SKM-1 (cell line): ENCODE results near the gene ORC3.

Source experiments
- DNase-seq: peaks from one replicate; lab custom pipeline; 2025; ENCODE audit not compliant: unreplicated experiment; lab: John Stamatoyannopoulos, UW

Gene ORC3

GRCh38 chr6:87589693-87590416, at the start of gene ORC3, which contains the start of gene RARS2:
Gene ORC3 (plus strand): TSS chr6:87590135. CDS start chr6:87590169, 34 bp downstream.
Gene RARS2 (minus strand): TSS chr6:87589987. CDS start chr6:87589957, 30 bp downstream.
- peak; percentile 94 for DNase-seq

- DNase-seq = no peak
Measured at GRCh38 chr6:87540539-87540938, 49.4 kb upstream of the ORC3 start.

- no peak for DNase-seq
Measured at GRCh38 chr6:87541041-87541440, 48.9 kb upstream of the ORC3 start.

GRCh38 chr6:87541744-87542143, 48.2 kb upstream of the ORC3 start:
- no peak for DNase-seq

- DNase-seq = no peak
Measured at GRCh38 chr6:87543696-87544473, 46.0 kb upstream of the ORC3 start.

DNA sequence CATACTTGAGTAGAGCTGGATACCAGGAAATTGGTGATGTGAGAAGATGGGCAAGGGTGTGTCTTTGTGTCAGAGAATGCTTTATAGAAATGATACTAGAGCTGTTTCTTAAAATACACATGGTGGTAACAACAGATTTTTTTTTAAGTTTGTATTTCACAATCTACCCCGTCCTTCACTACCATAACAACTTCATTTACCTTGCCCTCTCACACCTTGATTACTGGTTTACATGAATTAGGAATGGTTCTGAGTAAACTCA, 45.5 kb upstream of the ORC3 start:
- no peak for DNase-seq

- DNase-seq = no peak
Measured at GRCh38 chr6:87551799-87552198, 38.1 kb upstream of the ORC3 start.

DNA sequence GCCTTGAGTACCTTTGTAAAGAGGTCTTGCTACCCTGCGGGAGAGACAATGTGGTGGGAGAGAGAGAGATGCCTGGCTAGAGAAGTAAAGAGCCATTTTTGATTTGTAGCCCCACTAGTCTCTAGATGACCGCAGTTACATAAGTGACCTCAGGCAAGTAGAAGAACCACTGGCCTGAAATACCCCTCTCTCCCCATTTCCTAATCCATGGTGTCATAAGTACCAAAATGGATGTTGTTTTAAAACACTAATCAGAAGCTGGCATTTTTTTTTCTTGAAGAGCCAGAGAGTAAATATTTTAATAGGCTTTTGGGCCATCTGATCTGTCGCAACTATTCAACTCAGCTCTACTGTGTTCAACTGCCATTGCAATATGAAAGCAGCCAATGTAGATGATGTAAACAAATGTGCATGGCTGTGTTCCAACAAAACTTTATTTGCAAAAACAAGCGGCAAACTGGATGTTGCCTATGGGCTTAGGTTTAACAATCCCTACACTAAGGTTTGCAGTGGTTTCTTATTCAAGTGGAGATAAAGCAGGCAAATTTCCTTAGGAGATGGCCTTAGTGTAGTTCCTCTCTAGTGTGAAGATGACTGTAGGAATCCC, 36.7 kb upstream of the ORC3 start:
- DNase-seq = no peak

DNA sequence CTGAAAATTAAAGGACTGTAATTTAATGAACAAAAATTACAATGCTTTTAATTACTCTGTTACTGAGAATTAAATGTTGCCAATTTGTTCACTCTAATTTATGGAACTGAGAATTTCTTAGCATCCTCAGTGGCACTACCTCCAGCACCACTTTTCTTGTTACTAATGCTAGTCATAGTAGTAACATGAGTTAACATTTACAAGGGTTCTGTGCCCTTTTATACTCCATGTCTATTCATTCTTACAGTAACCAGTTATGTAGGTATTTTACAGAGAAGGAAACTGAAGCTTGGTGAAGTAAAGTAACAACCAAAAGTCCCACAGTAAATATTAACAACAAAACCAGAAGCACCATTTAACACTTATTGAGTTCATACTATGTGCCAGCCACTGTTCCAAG, 34.4 kb upstream of the ORC3 start:
- DNase-seq = no peak

DNA sequence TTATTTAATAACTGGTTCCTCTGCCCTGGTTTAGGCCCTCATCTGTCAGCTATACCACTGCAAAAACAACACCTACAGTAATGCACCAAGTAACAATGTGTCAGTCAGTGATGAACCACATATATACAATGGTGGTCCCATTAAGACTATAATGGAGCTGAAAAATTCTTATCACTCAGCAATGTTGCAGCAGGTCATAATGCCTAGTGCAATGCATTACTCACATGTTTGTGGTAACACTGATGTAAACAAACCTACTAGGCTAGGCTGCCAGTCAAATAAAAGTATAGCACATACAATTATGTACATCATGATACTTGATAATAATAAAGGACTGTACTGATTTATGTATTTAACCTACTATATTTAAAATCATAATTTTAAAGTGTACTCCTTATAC, 31.5 kb upstream of the ORC3 start:
- no peak for DNase-seq

GRCh38 chr6:87561017-87561416, 28.9 kb upstream of the ORC3 start:
- DNase-seq = no peak

DNA sequence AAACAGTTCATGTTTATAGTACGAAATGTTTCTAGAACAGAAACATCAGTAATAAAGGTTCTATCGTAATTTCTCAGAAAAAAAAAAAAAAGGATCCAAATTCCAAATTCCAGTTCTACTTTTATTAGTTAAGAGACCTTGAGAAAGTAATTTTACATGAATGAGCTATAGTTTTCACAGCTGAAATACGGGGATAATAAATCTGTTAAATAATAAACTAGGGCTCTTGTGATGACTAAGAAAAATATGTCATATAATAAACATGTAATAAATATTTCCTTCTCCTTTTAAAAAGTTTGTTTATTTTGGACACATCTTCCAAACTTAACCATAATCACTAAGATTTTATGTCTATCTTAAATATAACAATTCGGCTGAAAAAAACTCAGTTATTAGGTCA, 17.9 kb upstream of the ORC3 start:
- no peak for DNase-seq

DNA sequence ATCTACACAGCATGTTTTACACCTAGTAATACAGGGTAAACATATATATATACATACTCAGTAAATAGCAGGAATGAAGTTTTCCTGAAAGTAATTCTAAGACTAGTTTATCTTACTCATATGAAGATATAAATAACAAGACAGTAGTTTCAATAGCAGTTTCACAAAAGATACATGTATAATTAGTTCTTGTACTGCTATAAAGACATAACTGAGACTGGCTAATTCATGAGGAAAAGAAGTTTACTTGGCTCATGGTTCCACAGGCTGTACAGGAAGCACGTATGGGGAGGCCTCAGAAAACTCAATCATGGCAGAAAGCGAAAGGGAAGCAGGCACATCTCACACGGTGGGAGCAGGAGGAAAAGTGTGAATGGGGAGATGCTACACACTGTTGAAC, 17.1 kb upstream of the ORC3 start:
- DNase-seq = no peak

DNA sequence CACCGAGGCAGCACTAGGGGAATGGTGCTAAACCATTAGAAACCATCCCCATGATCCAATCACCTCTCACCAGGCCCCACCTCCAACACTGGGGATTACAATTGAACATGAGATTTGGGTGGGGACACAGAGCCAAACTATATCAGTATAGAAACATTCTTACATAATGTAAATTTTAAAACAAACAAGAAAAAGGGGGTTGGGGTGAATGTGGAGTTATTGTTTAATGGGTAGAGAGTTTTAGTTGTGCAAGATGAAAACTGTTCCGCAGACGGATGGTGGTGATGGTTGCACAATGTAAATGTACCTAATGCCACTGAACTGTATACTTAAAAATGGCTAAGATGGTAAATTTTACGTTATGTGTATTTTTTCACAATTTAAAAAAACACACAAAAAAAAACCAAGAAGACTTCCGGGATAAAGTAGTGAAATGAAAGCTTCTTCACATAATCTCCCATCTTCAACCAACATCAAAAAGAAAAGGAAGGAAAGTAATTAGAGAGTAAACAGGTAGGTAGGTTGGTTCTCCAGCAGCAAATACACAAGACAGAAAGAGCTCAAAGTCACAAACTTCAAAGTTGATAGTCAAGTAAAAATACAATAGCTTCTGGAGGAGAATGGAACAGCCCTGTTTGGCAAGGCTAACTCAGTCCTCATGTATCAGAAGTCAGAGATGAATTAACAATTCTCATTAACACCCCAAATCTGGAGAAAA, 16.5 kb upstream of the ORC3 start:
- DNase-seq = no peak

- no peak for DNase-seq
Measured at GRCh38 chr6:87574237-87574804, 15.6 kb upstream of the ORC3 start.

DNA sequence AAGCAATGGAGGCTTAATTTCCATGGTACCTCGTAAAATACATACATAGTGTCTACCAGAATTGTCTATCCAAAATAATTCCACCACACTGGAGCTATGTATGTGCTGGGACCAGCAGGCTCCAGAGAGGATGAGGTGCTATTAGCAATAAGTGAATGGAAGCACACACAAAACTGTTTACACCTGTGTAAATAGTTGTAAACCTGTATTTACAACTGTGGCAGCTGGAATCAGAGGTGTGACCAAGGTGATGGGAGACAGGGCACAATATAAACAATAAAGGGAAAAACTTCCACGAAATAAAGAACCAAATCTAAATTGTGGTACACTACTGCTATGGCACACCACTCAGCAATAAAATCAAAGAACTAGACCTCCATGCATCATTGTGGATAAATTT, 14.5 kb upstream of the ORC3 start:
- no peak for DNase-seq

- DNase-seq = no peak
Measured at GRCh38 chr6:87583822-87584221, 6.1 kb upstream of the ORC3 start.

DNA sequence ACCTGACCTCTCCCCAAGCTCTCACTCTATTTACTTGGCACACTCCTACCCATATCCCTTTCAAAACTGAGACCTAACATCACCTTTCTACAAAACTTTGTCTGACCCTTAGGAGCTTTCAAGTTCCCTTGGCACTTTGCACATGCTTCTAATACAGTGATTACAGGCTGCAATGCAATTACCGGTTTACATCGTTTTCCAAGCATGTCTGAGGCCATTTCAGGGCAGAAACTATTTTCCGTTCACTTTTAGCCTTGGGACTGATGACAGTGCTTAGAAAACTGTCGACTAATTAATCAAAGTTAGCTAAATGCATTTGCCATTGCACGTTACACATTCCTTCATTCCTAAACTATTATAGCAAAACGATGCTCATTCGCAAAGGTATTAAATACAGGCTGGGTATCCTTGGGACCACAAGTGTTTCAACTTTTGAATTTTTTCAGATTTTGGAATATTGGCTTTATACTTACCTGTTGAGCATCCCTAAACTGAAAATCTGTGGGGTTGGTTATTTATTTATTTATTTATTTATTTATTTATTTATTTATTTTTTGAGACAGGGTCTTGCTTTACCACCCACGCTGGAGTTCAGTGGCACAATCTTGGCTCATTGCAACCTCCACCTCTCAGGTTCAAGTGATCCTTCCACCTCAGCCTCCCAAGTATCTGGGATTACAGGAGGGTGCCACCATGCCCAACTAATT, 3.4 kb upstream of the ORC3 start:
- DNase-seq = no peak

GRCh38 chr6:87588756-87589407, 1.1 kb upstream of the ORC3 start:
- no peak for DNase-seq

GRCh38 chr6:87590417-87590880, 514 bp downstream of the ORC3 start:
- no peak for DNase-seq
